Measurements from ENCODE around the gene MTG1. TPM values are rescaled to one million over a fixed set of nuclear protein-coding genes. Genes with fewer than 3 reads are reported as not detected.
"Not testable (repeated sequence)": the region's sequence is repeated elsewhere in the genome, so short reads cannot be mapped to it uniquely, and the experiment has no call there.

The MTG1 gene
- total RNA-seq, 1 donor from 2014 or later: 47.3 TPM

- peak; percentile 6 for ATAC-seq
- DNase-seq (ENCODE audit: low spot score): no peak
These were observed 27.6 kb downstream of the MTG1 start for GRCh38 chr10:133421336-133422222.

- DNase-seq (ENCODE audit: low spot score) (no peak), ATAC-seq (peak; percentile 5)
These were observed 28.4 kb downstream of the MTG1 start for GRCh38 chr10:133422223-133422806.

GRCh38 chr10:133422807-133423771, 29.1 kb downstream of the MTG1 start:
- DNase-seq (ENCODE audit: low spot score) (no peak), ATAC-seq (peak; percentile 32)

- ATAC-seq: peak; percentile 5
These were observed 30.1 kb downstream of the MTG1 start for GRCh38 chr10:133424102-133424501.

GRCh38 chr10:133424601-133425000, 30.6 kb downstream of the MTG1 start, which contains the start of gene SPRN:
Gene SPRN, minus strand, starts transcription at chr10:133424625. Its CDS starts 944 bp downstream, at chr10:133423681.
- ATAC-seq; DNase-seq (ENCODE audit: low spot score): not testable (repeated sequence)

More at GRCh38 chr10:133424102-133424501, 30.1 kb downstream of the MTG1 start:
- DNase-seq (ENCODE audit: low spot score): not testable (repeated sequence)

GRCh38 chr10:133429571-133429970, 35.6 kb downstream of the MTG1 start:
- DNase-seq (ENCODE audit: low spot score); ATAC-seq: not testable (repeated sequence)

GRCh38 chr10:133431888-133432613, 38.1 kb downstream of the MTG1 start:
- DNase-seq (ENCODE audit: low spot score): not testable (repeated sequence)
- peak; percentile 15 for ATAC-seq

GRCh38 chr10:133432789-133433188, 38.8 kb downstream of the MTG1 start:
- ATAC-seq; DNase-seq (ENCODE audit: low spot score): not testable (repeated sequence)

- DNase-seq (ENCODE audit: low spot score): peak; percentile 51
- ATAC-seq: peak; percentile 80
These were observed 44.8 kb downstream of the MTG1 start for GRCh38 chr10:133438711-133439273.

GRCh38 chr10:133439517-133440461, 45.8 kb downstream of the MTG1 start:
- no peak for ATAC-seq
- DNase-seq (ENCODE audit: low spot score): peak; percentile 44

GRCh38 chr10:133440633-133441285, 46.8 kb downstream of the MTG1 start:
- DNase-seq (ENCODE audit: low spot score): no peak
- no peak for ATAC-seq

GRCh38 chr10:133441356-133441755, 47.4 kb downstream of the MTG1 start:
- not testable (repeated sequence) for ATAC-seq; DNase-seq (ENCODE audit: low spot score)

GRCh38 chr10:133441780-133442179, 47.8 kb downstream of the MTG1 start:
- DNase-seq (ENCODE audit: low spot score) (no peak), ATAC-seq (no peak)

- ATAC-seq (no peak), DNase-seq (ENCODE audit: low spot score) (no peak)
These were observed 48.4 kb downstream of the MTG1 start for GRCh38 chr10:133442191-133442966.

GRCh38 chr10:133442967-133443924, 49.3 kb downstream of the MTG1 start:
- ATAC-seq: no peak
- no peak for DNase-seq (ENCODE audit: low spot score)
